ENCODE measurements around the gene WNT4. TPM values are rescaled to one million over a fixed set of nuclear protein-coding genes. Genes with fewer than 3 reads are reported as not detected.
A peak's percentile ranks its signal among the peaks of the same experiment; 100 is the strongest.

WNT4 gene
- total and polyA plus RNA-seq, 10 of the 15 experiments (the other 5 are each of a cell fraction or from before 2014, with no cell fraction given): 0.01 TPM; not detected in 9

- peaks cover 1 to 20% of the 10 kb centered on the region in 2 experiments for H3K36me3 ChIP-seq (ENCODE audit: control insufficient read depth in 2 of 2, insufficient read depth in 2 of 2, low read length in 1 of 2)
- in situ Hi-C loops (cut with MboI): no loop called here
- H3K4me2 ChIP-seq (ENCODE audit: control insufficient read depth, insufficient read depth): peak overlapping the region; percentile 31
- TF ChIP-seq RAD51 (IDR thresholded peaks at IDR 0.05) (no peak), SPI1 (IDR thresholded peaks at IDR 0.05; ENCODE audit: borderline replicate concordance, insufficient read depth, low read depth, low read length) (peak; percentile 34; the same call in 1 of the 2 replicates), FOXM1 (IDR thresholded peaks at IDR 0.05; ENCODE audit: low read depth, low read length) (0 out of 2 replicates have a peak, but pooled peaks have one; percentile 31)
- H3K27me3 ChIP-seq (replicated peaks in 1 of 2; ENCODE audit: control insufficient read depth in 2 of 2, insufficient read depth in 2 of 2, low read length in 1 of 2): no peaks in the 10 kb centered on the region
- peak overlapping the region; percentile 46; the same call in 1 of the 2 replicates for H3K27ac ChIP-seq (ENCODE audit: control insufficient read depth, insufficient read depth)
- peaks cover 13% of the 10 kb centered on the region; the same call in 1 of the 2 replicates for H4K20me1 ChIP-seq (ENCODE audit: control insufficient read depth, insufficient read depth)
- CTCF ChIA-PET: interaction anchor here (0.5 to 0.9 kb wide), 6 partner anchors 31 to 1336 kb away, joined by 3 read pairs; no protein-coding TSS in a partner anchor
- no peaks in the 10 kb centered on the region; the same call in 2 of the 3 replicates for H3K9me3 ChIP-seq (replicated peaks; ENCODE audit: control insufficient read depth, insufficient read depth, low read length)
- DNase-seq (ENCODE audit: low read depth, low spot score): no peak
- SMC1A ChIA-PET (ENCODE audit: uncharacterized antibody, unreplicated experiment): interaction anchor here (2.1 to 2.4 kb wide), 3 partner anchors 9 to 52 kb away, joined by 6 to 10 read pairs (median 7); no protein-coding TSS in a partner anchor
- H3K9ac ChIP-seq (ENCODE audit: control insufficient read depth, insufficient read depth, low read length): no peak overlapping the region
- intact Hi-C loops (cut with micrococcal nuclease; ENCODE audit: unreplicated experiment): no loop called here
- FAIRE-seq: no peak
- peaks cover 89% of the 10 kb centered on the region for H3K79me2 ChIP-seq (ENCODE audit: control insufficient read depth, insufficient read depth, low read length)
- POLR2A ChIA-PET: no interaction called here
- WGBS (ENCODE audit: insufficient coverage, insufficient replicate concordance, low lambda C conversion rate, missing lambda C conversion rate): 4% methylated on average over 1 of the region's 1 CpG
- no peak overlapping the region; the same call in 1 of the 2 replicates for H3K4me3 ChIP-seq
- peak; percentile 78 for ATAC-seq
- no TSS peak for BruUV-seq (replicated peaks)
- peaks cover 44% of the 10 kb centered on the region for H3K4me1 ChIP-seq (ENCODE audit: control insufficient read depth, insufficient read depth, low read length)
- no peak overlapping the region for H2AFZ ChIP-seq (ENCODE audit: control insufficient read depth, low read depth, low read length)
- RAD21 ChIA-PET (ENCODE audit: unreplicated experiment): interaction anchor here (1.1 to 1.6 kb wide), 2 partner anchors 16 to 48 kb away, joined by 4 read pairs; no protein-coding TSS in a partner anchor
Observed at GRCh38 chr1:22074803-22075202, 68.1 kb downstream of the WNT4 start.

GRCh38 chr1:22071511-22071910 lies 71.4 kb downstream of the WNT4 start:
- H2AFZ ChIP-seq (ENCODE audit: control insufficient read depth, low read depth, low read length): no peak overlapping the region
- in situ Hi-C loops (cut with MboI) (no loop called here), intact Hi-C loops (cut with micrococcal nuclease; ENCODE audit: unreplicated experiment) (no loop called here)
- H3K27ac ChIP-seq (ENCODE audit: control insufficient read depth, insufficient read depth): no peak overlapping the region
- ChIA-PET POLR2A (interaction anchor here (0.7 to 1.6 kb wide), 2 partner anchors 17 to 19 kb away, joined by 4 to 5 read pairs; partner anchors contain the start of gene CDC42), RAD21 (ENCODE audit: unreplicated experiment) (no interaction called here), CTCF (interaction anchor here (0.6 to 1.1 kb wide), 3 partner anchors 16 to 213 kb away, joined by 3 to 5 read pairs (median 3); no protein-coding TSS in a partner anchor), SMC1A (ENCODE audit: uncharacterized antibody, unreplicated experiment) (interaction anchor here (0.8 to 2.4 kb wide), 3 partner anchors 9 to 47 kb away, joined by 3 to 8 read pairs (median 4); no protein-coding TSS in a partner anchor)
- H4K20me1 ChIP-seq (ENCODE audit: control insufficient read depth, insufficient read depth): peaks cover 14% of the 10 kb centered on the region
- peaks cover 37% of the 10 kb centered on the region for H3K4me1 ChIP-seq (ENCODE audit: control insufficient read depth, insufficient read depth, low read length)
- no peak overlapping the region for H3K4me3 ChIP-seq
- FAIRE-seq (no peak), DNase-seq (ENCODE audit: low read depth, low spot score) (no peak), ATAC-seq (no peak)
- peaks cover 89% of the 10 kb centered on the region for H3K79me2 ChIP-seq (ENCODE audit: control insufficient read depth, insufficient read depth, low read length)
- H3K36me3 ChIP-seq (ENCODE audit: control insufficient read depth in 2 of 2, insufficient read depth in 2 of 2, low read length in 1 of 2): peaks cover 2 to 13% of the 10 kb centered on the region in 2 experiments
- H3K27me3 ChIP-seq (replicated peaks in 1 of 2; ENCODE audit: control insufficient read depth in 2 of 2, insufficient read depth in 2 of 2, low read length in 1 of 2): no peaks in the 10 kb centered on the region
- 77% methylated on average over 2 of the region's 2 CpGs for WGBS (ENCODE audit: insufficient coverage, insufficient replicate concordance, low lambda C conversion rate, missing lambda C conversion rate)
- H3K9me3 ChIP-seq (replicated peaks; ENCODE audit: control insufficient read depth, insufficient read depth, low read length): no peaks in the 10 kb centered on the region; the same call in 2 of the 3 replicates
- H3K9ac ChIP-seq (ENCODE audit: control insufficient read depth, insufficient read depth, low read length): no peak overlapping the region
- TSS peak; percentile 19 for BruUV-seq (replicated peaks)
- no peak overlapping the region for H3K4me2 ChIP-seq (ENCODE audit: control insufficient read depth, insufficient read depth)
- TF ChIP-seq POU2F2 (IDR thresholded peaks at IDR 0.05; ENCODE audit: borderline replicate concordance, low read depth, low read length) (no peak), IRF5 (IDR thresholded peaks at IDR 0.05; ENCODE audit: borderline replicate concordance) (no peak), TAF1 (IDR thresholded peaks at IDR 0.05; ENCODE audit: borderline replicate concordance, low read depth, low read length) (no peak), CTCF (IDR thresholded peaks at IDR 0.05 in 2 of 3, conservative IDR thresholded peaks at IDR 0.05 in 1 of 3; ENCODE audit: control insufficient read depth in 2 of 3, extremely low read depth in 1 of 3, insufficient read depth in 1 of 3, low read depth in 3 of 3, low read length in 3 of 3) (no peak), SKIL (IDR thresholded peaks at IDR 0.05; ENCODE audit: low read depth, poor library complexity, severe bottlenecking) (no peak)
